Astrocyte (in vitro differentiated cells and primary cell): ENCODE results near the gene ID4. TPM values are rescaled to one million over a fixed set of nuclear protein-coding genes. Genes with fewer than 3 reads are reported as not detected.
A peak's percentile ranks its signal among the peaks of the same experiment; 100 is the strongest.

Experiments used
- DNase-seq: peaks from one replicate; pipeline ENCODE4 v3.0.0-alpha.2; 2010; ENCODE audit warnings: low read depth
- FAIRE-seq: peaks from 2 replicates; lab custom pipeline; 2011; peaks lifted over from hg19 to GRCh38; lab: Jason Lieb, UNC
- H2AFZ ChIP-seq: 2 replicates; pipeline ENCODE4 v1.6.0; 2012; ENCODE audit warnings: low read depth, low read length, inconsistent platforms
- H3K27ac ChIP-seq: 2 replicates; pipeline ENCODE4 v1.5.1; 2011; ENCODE audit warnings: low read depth, low read length, inconsistent platforms
- H3K27me3 ChIP-seq: 2 replicates; pipeline ENCODE4 v1.6.0; 2011; ENCODE audit warnings: low read length, inconsistent platforms; ENCODE audit not compliant: insufficient read depth
- H3K36me3 ChIP-seq: 2 replicates; pipeline ENCODE4 v1.5.1; 2011; ENCODE audit warnings: low read length, inconsistent platforms; ENCODE audit not compliant: insufficient read depth
- H3K4me1 ChIP-seq: 2 replicates; pipeline ENCODE4 v1.5.1; 2011; ENCODE audit warnings: low read length, inconsistent platforms; ENCODE audit not compliant: insufficient read depth
- H3K4me2 ChIP-seq: 2 replicates; pipeline ENCODE4 v1.6.0; 2012; ENCODE audit warnings: low read length, inconsistent platforms
- H3K4me3 ChIP-seq: 2 replicates; pipeline ENCODE4 v1.5.1; 2011; ENCODE audit warnings: low read depth, mild to moderate bottlenecking, low read length, inconsistent platforms; ENCODE audit not compliant: insufficient read depth
- H3K79me2 ChIP-seq: 2 replicates; pipeline ENCODE4 v1.6.0; 2012; ENCODE audit warnings: mild to moderate bottlenecking, low read length, inconsistent platforms; ENCODE audit not compliant: insufficient read depth
- H3K9ac ChIP-seq: 2 replicates; pipeline ENCODE4 v1.6.0; 2012; ENCODE audit warnings: mild to moderate bottlenecking, low read length, inconsistent platforms
- H3K9me3 ChIP-seq: 2 replicates; pipeline ENCODE4 v1.5.1; 2012; ENCODE audit warnings: low read depth, mild to moderate bottlenecking, low read length, inconsistent platforms; ENCODE audit not compliant: insufficient read depth
- H4K20me1 ChIP-seq: 2 replicates; pipeline ENCODE4 v1.6.0; 2012; ENCODE audit warnings: low read length, inconsistent platforms; ENCODE audit not compliant: insufficient read depth
- H3K27ac Mint-ChIP-seq: one replicate; pipeline ENCODE4 v1.8.0; 2021; ENCODE audit warnings: mild to moderate bottlenecking, mixed read lengths; ENCODE audit not compliant: unreplicated experiment
- H3K27me3 Mint-ChIP-seq: one replicate; pipeline ENCODE4 v1.8.0; 2021; ENCODE audit warnings: low read depth, mixed read lengths; ENCODE audit not compliant: unreplicated experiment
- H3K36me3 Mint-ChIP-seq: one replicate; pipeline ENCODE4 v1.8.0; 2021; ENCODE audit warnings: low read depth, mixed read lengths; ENCODE audit not compliant: unreplicated experiment
- H3K4me1 Mint-ChIP-seq: one replicate; pipeline ENCODE4 v1.8.0; 2021; ENCODE audit warnings: low read depth, mixed read lengths; ENCODE audit not compliant: unreplicated experiment
- H3K4me3 Mint-ChIP-seq: one replicate; pipeline ENCODE4 v1.8.0; 2021; ENCODE audit warnings: mild to moderate bottlenecking, moderate library complexity, mixed read lengths; ENCODE audit not compliant: unreplicated experiment
- H3K9me3 Mint-ChIP-seq: one replicate; pipeline ENCODE4 v1.8.0; 2021; ENCODE audit warnings: mild to moderate bottlenecking, mixed read lengths; ENCODE audit not compliant: unreplicated experiment
- EZH2 ChIP-seq: IDR thresholded peaks from 2 replicates; pipeline ENCODE4 v1.6.1; 2012; ENCODE audit warnings: mild to moderate bottlenecking, low read length, inconsistent platforms; ENCODE audit not compliant: insufficient read depth
- total RNA-seq: library from RNA; stranded (reverse); gene quantifications from 2 replicates; pipeline ENCODE4 v1.2.1, GENCODE V29; 2021
- TF ChIP-seq, protein P1 (sequence below): IDR thresholded peaks from 2 replicates; pipeline ENCODE4 v1.5.1; 2011; ENCODE audit warnings: low read depth, mild to moderate bottlenecking, inconsistent platforms, low read length, moderate library complexity; ENCODE audit not compliant: insufficient read depth

ID4 gene
- total RNA-seq, 1 donor from 2014 or later, result 12.8 TPM

DNA sequence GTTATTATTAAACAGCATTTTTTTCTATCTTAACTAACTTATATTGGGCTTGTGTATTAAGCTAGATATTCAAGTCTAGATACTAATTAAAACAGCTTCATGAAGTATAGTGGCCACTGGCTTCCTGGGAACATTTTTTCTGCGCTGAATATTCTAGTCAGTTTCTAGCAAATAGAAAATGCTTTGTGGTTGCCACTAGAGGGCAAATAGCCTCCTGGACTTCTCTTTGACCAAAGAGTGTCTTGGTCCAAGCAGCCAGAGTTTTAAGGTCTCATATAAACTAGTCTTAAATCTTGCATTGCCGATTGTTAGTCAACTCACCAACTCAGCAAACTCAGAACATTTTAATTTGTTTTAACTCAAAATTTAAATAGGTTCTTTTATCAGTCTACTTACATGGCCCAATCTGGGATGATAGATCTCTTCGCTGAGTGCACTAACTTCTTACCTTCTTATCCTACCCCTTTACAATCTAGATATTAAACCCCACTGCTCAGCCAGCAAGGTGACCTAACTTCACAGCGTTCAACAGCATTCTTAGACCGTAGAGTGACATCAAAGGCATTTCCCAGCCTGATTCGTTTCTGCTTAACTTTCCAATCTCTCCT, 24.6 kb upstream of the ID4 start:
- TF ChIP-seq, protein P1, sequence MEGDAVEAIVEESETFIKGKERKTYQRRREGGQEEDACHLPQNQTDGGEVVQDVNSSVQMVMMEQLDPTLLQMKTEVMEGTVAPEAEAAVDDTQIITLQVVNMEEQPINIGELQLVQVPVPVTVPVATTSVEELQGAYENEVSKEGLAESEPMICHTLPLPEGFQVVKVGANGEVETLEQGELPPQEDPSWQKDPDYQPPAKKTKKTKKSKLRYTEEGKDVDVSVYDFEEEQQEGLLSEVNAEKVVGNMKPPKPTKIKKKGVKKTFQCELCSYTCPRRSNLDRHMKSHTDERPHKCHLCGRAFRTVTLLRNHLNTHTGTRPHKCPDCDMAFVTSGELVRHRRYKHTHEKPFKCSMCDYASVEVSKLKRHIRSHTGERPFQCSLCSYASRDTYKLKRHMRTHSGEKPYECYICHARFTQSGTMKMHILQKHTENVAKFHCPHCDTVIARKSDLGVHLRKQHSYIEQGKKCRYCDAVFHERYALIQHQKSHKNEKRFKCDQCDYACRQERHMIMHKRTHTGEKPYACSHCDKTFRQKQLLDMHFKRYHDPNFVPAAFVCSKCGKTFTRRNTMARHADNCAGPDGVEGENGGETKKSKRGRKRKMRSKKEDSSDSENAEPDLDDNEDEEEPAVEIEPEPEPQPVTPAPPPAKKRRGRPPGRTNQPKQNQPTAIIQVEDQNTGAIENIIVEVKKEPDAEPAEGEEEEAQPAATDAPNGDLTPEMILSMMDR, result peak; percentile 74
- no peak for TF ChIP-seq EZH2
- no peaks in the 10 kb centered on the region for H4K20me1 ChIP-seq
- H3K4me3 ChIP-seq, result no peak overlapping the region
- H3K9me3 ChIP-seq, result no peaks in the 10 kb centered on the region
- no peak overlapping the region for H3K4me2 ChIP-seq
- no peaks in the 10 kb centered on the region for H3K27me3 ChIP-seq
- Mint-ChIP-seq H3K36me3 (no peaks in the 10 kb centered on the region), H3K27ac (no peak overlapping the region), H3K9me3 (peaks cover 2% of the 10 kb centered on the region), H3K27me3 (no peaks in the 10 kb centered on the region), H3K4me1 (no peaks in the 10 kb centered on the region), H3K4me3 (no peak overlapping the region)
- peak; percentile 39 for DNase-seq
- no peak for FAIRE-seq
- H3K79me2 ChIP-seq, result no peaks in the 10 kb centered on the region
- no peak overlapping the region for H2AFZ ChIP-seq
- no peak overlapping the region for H3K9ac ChIP-seq
- H3K36me3 ChIP-seq, result no peaks in the 10 kb centered on the region
- no peak overlapping the region for H3K27ac ChIP-seq
- no peaks in the 10 kb centered on the region for H3K4me1 ChIP-seq

DNA sequence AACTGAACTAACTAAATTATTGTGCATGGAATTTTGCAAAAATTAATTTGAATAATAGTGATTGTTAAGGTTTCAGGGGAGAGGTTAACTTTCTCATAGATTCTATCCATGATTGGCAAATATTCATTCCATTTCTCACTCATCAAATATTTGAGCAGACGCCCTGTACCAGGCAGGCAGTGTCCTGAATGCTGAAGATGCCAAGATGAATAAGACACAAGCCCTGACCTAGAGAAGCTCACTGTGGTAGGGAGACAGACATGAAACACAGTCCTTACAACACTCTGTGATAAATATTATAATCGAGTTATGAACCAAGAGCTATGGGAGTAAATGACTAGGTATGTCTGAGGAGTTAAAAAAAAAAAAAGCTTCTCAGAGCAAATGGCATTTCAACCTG, 18.4 kb upstream of the ID4 start:
- H2AFZ ChIP-seq, result no peak overlapping the region
- H3K9me3 ChIP-seq, result no peaks in the 10 kb centered on the region
- FAIRE-seq (no peak), DNase-seq (no peak)
- TF ChIP-seq EZH2, result no peak
- TF ChIP-seq, protein P1, result no peak
- no peaks in the 10 kb centered on the region for H3K4me1 ChIP-seq
- Mint-ChIP-seq H3K4me3 (no peak overlapping the region), H3K27ac (no peak overlapping the region), H3K4me1 (peaks cover 3% of the 10 kb centered on the region), H3K36me3 (no peaks in the 10 kb centered on the region), H3K27me3 (no peaks in the 10 kb centered on the region), H3K9me3 (peaks cover 5% of the 10 kb centered on the region)
- H3K27ac ChIP-seq, result no peak overlapping the region
- H3K4me2 ChIP-seq, result no peak overlapping the region
- H4K20me1 ChIP-seq, result no peaks in the 10 kb centered on the region
- H3K36me3 ChIP-seq, result no peaks in the 10 kb centered on the region
- no peaks in the 10 kb centered on the region for H3K79me2 ChIP-seq
- H3K9ac ChIP-seq, result no peak overlapping the region
- no peaks in the 10 kb centered on the region for H3K27me3 ChIP-seq
- H3K4me3 ChIP-seq, result no peak overlapping the region

DNA sequence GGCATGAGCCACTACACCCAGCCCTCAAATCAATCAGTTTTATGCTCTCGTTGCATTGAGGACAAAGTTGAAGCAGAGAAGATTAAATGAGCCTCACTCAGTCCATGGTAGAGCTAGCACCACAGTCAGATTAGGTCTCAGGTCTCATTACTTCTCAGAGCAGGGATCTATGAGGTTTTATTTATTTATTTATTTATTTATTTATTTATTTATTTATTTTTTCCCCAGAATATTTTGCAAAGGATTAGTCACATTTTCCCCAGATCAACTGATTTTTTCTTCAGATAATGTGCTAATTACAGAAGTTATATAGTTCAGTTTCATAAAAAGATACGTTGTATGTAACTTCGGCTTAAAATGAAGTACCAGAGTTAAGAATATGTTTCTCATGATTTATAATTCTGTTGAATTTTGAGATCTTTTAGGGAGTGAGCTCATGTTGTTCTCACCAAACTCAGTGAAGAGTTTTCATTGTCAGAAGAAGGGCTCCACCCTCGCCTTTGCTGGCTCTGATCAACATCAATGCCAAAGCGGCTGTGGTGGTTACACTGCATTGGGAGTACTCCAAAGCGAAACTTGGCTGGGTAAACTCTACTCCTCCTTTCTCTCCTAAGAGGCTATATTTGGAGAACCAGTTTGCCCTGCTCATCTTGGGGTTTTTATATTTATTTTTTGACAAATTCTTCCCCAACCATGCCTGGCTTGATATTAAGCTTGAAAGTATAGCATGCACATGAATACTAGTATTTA, 12.9 kb upstream of the ID4 start:
- H3K9me3 ChIP-seq, result no peaks in the 10 kb centered on the region
- no peak overlapping the region for H3K27ac ChIP-seq
- H3K4me2 ChIP-seq, result no peak overlapping the region
- no peak for DNase-seq
- no peak overlapping the region for H3K27ac Mint-ChIP-seq
- no peaks in the 10 kb centered on the region for H3K4me1 ChIP-seq
- H3K9ac ChIP-seq, result no peak overlapping the region
- no peak overlapping the region for H2AFZ ChIP-seq
- no peaks in the 10 kb centered on the region for H3K79me2 ChIP-seq
- no peaks in the 10 kb centered on the region for H3K36me3 ChIP-seq
- no peaks in the 10 kb centered on the region for H3K27me3 ChIP-seq
- no peaks in the 10 kb centered on the region for H3K27me3 Mint-ChIP-seq
- no peak for TF ChIP-seq EZH2
- TF ChIP-seq, protein P1, result no peak
- H4K20me1 ChIP-seq, result no peaks in the 10 kb centered on the region
- H3K36me3 Mint-ChIP-seq, result no peaks in the 10 kb centered on the region
- H3K4me3 Mint-ChIP-seq, result no peak overlapping the region
- H3K4me3 ChIP-seq, result no peak overlapping the region
- H3K4me1 Mint-ChIP-seq, result peaks cover 3% of the 10 kb centered on the region
- FAIRE-seq, result no peak
- H3K9me3 Mint-ChIP-seq, result peaks cover 5% of the 10 kb centered on the region
